H1 (cell line): ENCODE data around the gene COQ9. TPM values are rescaled to one million over a fixed set of nuclear protein-coding genes. Genes with fewer than 3 reads are reported as not detected.

Source experiments
- CTCF ChIA-PET: fragments of 300-600 bp; sonication (Branson Sonifier 250); formaldehyde crosslinking; loops from one replicate; lab custom pipeline; 2021; ENCODE audit not compliant: partially characterized antibody; lab: Charles Lee
- POLR2A ChIA-PET: fragments of 300-600 bp; sonication (Branson Sonifier 250); formaldehyde crosslinking; loops from one replicate; lab custom pipeline; 2021; ENCODE audit warnings: inconsistent platforms; ENCODE audit not compliant: partially characterized antibody; lab: Charles Lee
- DNase-seq, 2 experiments: peaks; one replicate each; pipeline versions ENCODE4 v3.0.0 to v3.0.0-alpha.2; 2010 to 2022; ENCODE audit warnings: low spot score in 2 of 2, low read depth in 1 of 2, mixed read lengths in 1 of 2
- FAIRE-seq: peaks from 2 replicates; lab custom pipeline; 2011; peaks lifted over from hg19 to GRCh38; lab: Jason Lieb, UNC
- H2AFZ ChIP-seq: 2 replicates; pipeline ENCODE4 v1.8.1; 2012; ENCODE audit warnings: low read length, inconsistent platforms
- H2AK5ac ChIP-seq: 2 replicates; pipeline ENCODE4 v1.6.1; 2013; ENCODE audit warnings: low read depth, low read length
- H2BK120ac ChIP-seq: replicated peaks from 2 replicates; pipeline ENCODE3; 2013; ENCODE audit warnings: low read depth, low read length, inconsistent platforms
- H2BK12ac ChIP-seq: 2 replicates; pipeline ENCODE4 v1.6.1; 2013; ENCODE audit warnings: low read depth, low read length
- H2BK15ac ChIP-seq: 2 replicates; pipeline ENCODE4 v1.6.1; 2013; ENCODE audit warnings: low read length
- H2BK20ac ChIP-seq: 2 replicates; pipeline ENCODE4 v1.6.1; 2013; ENCODE audit warnings: low read length
- H2BK5ac ChIP-seq: 2 replicates; pipeline ENCODE4 v1.6.1; 2013; ENCODE audit warnings: low read depth, low read length
- H3K14ac ChIP-seq: 2 replicates; pipeline ENCODE4 v1.6.1; 2013; ENCODE audit warnings: inconsistent platforms; ENCODE audit not compliant: insufficient read length
- H3K18ac ChIP-seq: 2 replicates; pipeline ENCODE4 v1.6.1; 2013; ENCODE audit warnings: low read length; ENCODE audit errors: extremely low read depth
- H3K23ac ChIP-seq: 2 replicates; pipeline ENCODE4 v1.6.1; 2013; ENCODE audit warnings: inconsistent platforms; ENCODE audit not compliant: insufficient read length
- H3K23me2 ChIP-seq: 2 replicates; pipeline ENCODE4 v1.6.1; 2013; ENCODE audit warnings: low read depth, low read length
- H3K27ac ChIP-seq: 2 replicates; pipeline ENCODE4 v1.6.1; 2011; ENCODE audit warnings: low read depth, low read length, inconsistent platforms
- H3K27me3 ChIP-seq, 4 experiments: replicated peaks in 1 of 4; 1 replicate in 1 of 4; 2 replicates in 3 of 4; pipeline versions ENCODE4 v1.6.1 to v1.8.1; 2011 to 2013; ENCODE audit warnings: low read length in 3 of 4, mild to moderate bottlenecking in 3 of 4, inconsistent platforms in 2 of 4, mixed read lengths in 2 of 4, moderate library complexity in 1 of 4; ENCODE audit not compliant: control insufficient read depth in 3 of 4, insufficient read depth in 3 of 4; ENCODE audit errors: extremely low read depth in 1 of 4
- H3K36me3 ChIP-seq, 4 experiments: 2 replicates each; pipeline versions ENCODE4 v1.6.1 to v1.8.1; 2011 to 2013; ENCODE audit warnings: mild to moderate bottlenecking in 4 of 4, low read length in 3 of 4, moderate library complexity in 2 of 4, control low read depth in 1 of 4, inconsistent platforms in 1 of 4; ENCODE audit not compliant: insufficient read depth in 4 of 4, control insufficient read depth in 2 of 4
- H3K4ac ChIP-seq: replicated peaks from 2 replicates; pipeline ENCODE3; 2013; ENCODE audit warnings: low read length, low read depth, mixed read lengths, inconsistent platforms; ENCODE audit not compliant: insufficient read length
- H3K4me1 ChIP-seq, 4 experiments: replicated peaks in 1 of 4; 1 replicate in 1 of 4; 2 replicates in 3 of 4; pipeline versions ENCODE4 v1.6.1 to v1.8.1; 2011 to 2013; ENCODE audit warnings: low read length in 3 of 4, inconsistent platforms in 2 of 4, mixed read lengths in 1 of 4; ENCODE audit not compliant: insufficient read depth in 4 of 4, control insufficient read depth in 3 of 4
- H3K4me2 ChIP-seq, 2 experiments: 2 replicates each; pipeline versions ENCODE4 v1.6.1 to v1.8.1; 2011 to 2013; ENCODE audit warnings: low read depth in 2 of 2, low read length in 2 of 2, control low read depth in 1 of 2, inconsistent platforms in 1 of 2, mild to moderate bottlenecking in 1 of 2; ENCODE audit not compliant: insufficient read depth in 1 of 2
- H3K4me3 ChIP-seq, 4 experiments: fragments of 200-600, 300-600 bp in 1 of 4; sonication (generic), shearing (Covaris generic), sonication (Bioruptor Twin) in 1 of 4; 2 replicates each; pipeline versions ENCODE4 v1.5.1 to v1.8.1; 2011 to 2016; ENCODE audit warnings: low read length in 4 of 4, low read depth in 3 of 4, control low read depth in 2 of 4, inconsistent platforms in 2 of 4, mild to moderate bottlenecking in 2 of 4, mixed read lengths in 1 of 4, moderate library complexity in 1 of 4; ENCODE audit not compliant: insufficient read depth in 2 of 4; ENCODE audit errors: extremely low read depth in 1 of 4
- H3K56ac ChIP-seq: replicated peaks from 2 replicates; pipeline ENCODE3; 2013; ENCODE audit warnings: low read depth, mild to moderate bottlenecking, mixed read lengths, low read length, inconsistent platforms; ENCODE audit not compliant: insufficient read length
- H3K79me1 ChIP-seq: 2 replicates; pipeline ENCODE4 v1.6.1; 2013; ENCODE audit warnings: low read depth, low read length, control low read depth
- H3K79me2 ChIP-seq, 2 experiments: 2 replicates each; pipeline versions ENCODE4 v1.6.1 to v1.8.1; 2012 to 2013; ENCODE audit warnings: low read length in 2 of 2, mild to moderate bottlenecking in 2 of 2, inconsistent platforms in 1 of 2; ENCODE audit not compliant: insufficient read depth in 2 of 2, control insufficient read depth in 1 of 2
- H3K9ac ChIP-seq, 4 experiments: replicated peaks in 1 of 4; 1 replicate in 1 of 4; 2 replicates in 3 of 4; pipeline versions ENCODE4 v1.6.1 to v1.8.1; 2011 to 2013; ENCODE audit warnings: low read depth in 3 of 4, low read length in 3 of 4, control low read depth in 2 of 4, mild to moderate bottlenecking in 2 of 4, moderate library complexity in 2 of 4, inconsistent platforms in 1 of 4; ENCODE audit errors: extremely low read depth in 1 of 4
- H3K9me3 ChIP-seq, 2 experiments: 2 replicates each; pipeline versions ENCODE4 v1.6.1 to v1.8.1; 2012 to 2013; ENCODE audit warnings: mild to moderate bottlenecking in 2 of 2, moderate library complexity in 2 of 2, control low read depth in 1 of 2, inconsistent platforms in 1 of 2, low read depth in 1 of 2, low read length in 1 of 2, mixed read lengths in 1 of 2; ENCODE audit not compliant: insufficient read depth in 2 of 2
- H4K20me1 ChIP-seq, 2 experiments: replicated peaks in 1 of 2; 2 replicates each; pipeline versions ENCODE3 to v1.8.1; 2011 to 2013; ENCODE audit warnings: inconsistent platforms in 2 of 2, low read length in 2 of 2, mild to moderate bottlenecking in 1 of 2; ENCODE audit not compliant: insufficient read depth in 2 of 2, control insufficient read depth in 1 of 2
- H4K5ac ChIP-seq: 2 replicates; pipeline ENCODE4 v1.6.1; 2013; ENCODE audit warnings: low read length, low read depth, mixed read lengths, inconsistent platforms; ENCODE audit not compliant: insufficient read length
- H4K8ac ChIP-seq: 2 replicates; pipeline ENCODE4 v1.8.0; 2013; ENCODE audit warnings: mild to moderate bottlenecking, moderate library complexity, low read length, inconsistent platforms; ENCODE audit not compliant: insufficient read depth; ENCODE audit errors: extremely low read depth
- H4K91ac ChIP-seq: replicated peaks from 2 replicates; pipeline ENCODE3; 2013; ENCODE audit warnings: low read length, mixed read lengths, inconsistent platforms; ENCODE audit not compliant: insufficient read length
- CBX5 ChIP-seq: fragments of 300-800, 300-1000 bp; sonication (generic); IDR thresholded peaks from 2 replicates; pipeline ENCODE4 v1.7.1; 2016; ENCODE audit warnings: antibody characterized with exemption, low read length, low read depth
- CEBPB ChIP-seq: IDR thresholded peaks from 2 replicates; pipeline ENCODE4 v1.6.1; 2012; ENCODE audit warnings: low read depth, low read length
- CHD2 ChIP-seq: IDR thresholded peaks from 2 replicates; pipeline ENCODE4 v1.6.1; 2012; ENCODE audit warnings: low read length, improper control_type of control experiment
- EZH2 ChIP-seq: fragments of 200-600 bp; sonication (generic); IDR thresholded peaks from 2 replicates; pipeline ENCODE4 v1.7.1; 2012; ENCODE audit warnings: low read depth, mild to moderate bottlenecking, moderate library complexity, low read length, inconsistent platforms; ENCODE audit not compliant: severe bottlenecking
- FOSL1 ChIP-seq: IDR thresholded peaks from 2 replicates; pipeline ENCODE4 v1.6.1; 2011; ENCODE audit warnings: mild to moderate bottlenecking, low read depth, low read length, moderate library complexity; ENCODE audit not compliant: insufficient read depth
- NANOG ChIP-seq: IDR thresholded peaks from 2 replicates; pipeline ENCODE4 v1.6.1; 2011; ENCODE audit warnings: low read length, low read depth, mild to moderate bottlenecking, inconsistent platforms; ENCODE audit not compliant: insufficient read depth, poor library complexity, severe bottlenecking
- PHF8 ChIP-seq: fragments of 200-600 bp; sonication (generic); conservative IDR thresholded peaks from 2 replicates; pipeline ENCODE4 v1.7.1; 2012; ENCODE audit warnings: low read depth, mild to moderate bottlenecking, inconsistent platforms, low read length, moderate library complexity
- SP1 ChIP-seq: IDR thresholded peaks from 2 replicates; pipeline ENCODE4 v1.6.1; 2011; ENCODE audit warnings: low read depth, low read length
- YY1 ChIP-seq: IDR thresholded peaks from 2 replicates; pipeline ENCODE4 v1.6.1; 2011; ENCODE audit warnings: low read depth, mild to moderate bottlenecking, low read length
- WGBS, 2 experiments: shearing (Covaris generic) in 1 of 2; methylation state at CpG; one replicate each; pipeline versions ENCODE4 v1.1.6 to v1.1.7; 2013 to 2015; ENCODE audit warnings: low lambda C conversion rate in 2 of 2, mixed read lengths in 2 of 2, inconsistent platforms in 1 of 2, low coverage in 1 of 2, missing lambda C conversion rate in 1 of 2; ENCODE audit not compliant: insufficient replicate concordance in 2 of 2, insufficient coverage in 1 of 2, insufficient read length in 1 of 2; ENCODE audit errors: extremely low coverage in 1 of 2, missing lambda C conversion rate in 1 of 2; 5-methylcytosine and 5-hydroxymethylcytosine counted together
- polyA plus RNA-seq, 7 experiments: library from polyadenylated mRNA; depleted of rRNA in 3 of 7; stranded (reverse) in 5 of 7; unstranded in 2 of 7; fragments of >200 nt in 5 of 7; fragments of 200-250 nt in 2 of 7; gene quantifications; 1 replicate in 5 of 7; 2 replicates in 1 of 7; 4 replicates in 1 of 7; pipeline versions ENCODE4 v1.2.1 to v1.2.3, GENCODE V29; 2011 to 2013; ENCODE audit warnings: missing spikeins in 2 of 7, mixed read lengths in 2 of 7
- total RNA-seq: library from RNA; stranded (reverse); fragmentation: NEBNext Ultra II Directional; extraction: Animal tissue kit (Norgen Biotek cat#: 25700); gene quantifications from 2 replicates; pipeline ENCODE4 v1.2.1, GENCODE V29; 2021
- TF ChIP-seq, protein P1 (sequence below): IDR thresholded peaks from 2 replicates; pipeline ENCODE4 v1.6.1; 2011; ENCODE audit warnings: low read depth, mild to moderate bottlenecking, low read length; ENCODE audit not compliant: insufficient read depth

The COQ9 gene
- total and polyA plus RNA-seq, 2 of the 8 experiments (the other 6 are each of a cell fraction or from before 2014, with no cell fraction given): 33.3 to 60.3 TPM

DNA sequence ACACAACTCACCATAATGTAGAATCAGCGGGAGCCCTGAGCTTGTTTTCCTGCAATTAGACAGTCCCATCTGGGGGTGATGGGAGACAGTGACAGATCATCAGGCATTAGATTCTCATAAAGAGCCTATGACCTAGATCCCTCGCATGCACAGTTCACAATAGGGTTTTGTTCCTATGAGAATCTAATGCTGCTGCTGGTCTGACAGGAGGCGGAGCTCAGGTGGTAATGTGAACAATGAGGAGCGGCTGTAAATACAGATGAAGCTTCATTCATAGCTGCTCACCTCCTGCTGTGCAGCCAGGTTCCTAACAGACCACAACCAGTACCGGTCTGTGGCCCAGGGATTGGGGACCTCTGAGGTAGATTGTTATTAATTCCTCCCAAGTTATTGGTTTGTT lies 42.0 kb downstream of the COQ9 start:
- WGBS, 2 experiments: 84% methylated on average over 5 of the region's 5 CpGs; no CpG with 5 or more reads in 1 of the 2 experiments
- no peak overlapping the region for H3K27ac ChIP-seq
- H3K4ac ChIP-seq: no peak overlapping the region
- peaks cover 0 to 12% (median 4%) of the 10 kb centered on the region in 4 experiments; a peak in 4 of 7 replicates for H3K27me3 ChIP-seq
- no peak overlapping the region for H4K91ac ChIP-seq
- no peak overlapping the region for H4K8ac ChIP-seq
- no peak overlapping the region for H3K4me3 ChIP-seq
- no peak overlapping the region for H2BK20ac ChIP-seq
- H3K9me3 ChIP-seq: peaks cover 3 to 6% of the 10 kb centered on the region in 2 experiments; a peak in 1 of 4 replicates
- no peak overlapping the region for H3K56ac ChIP-seq
- no peak overlapping the region for H2BK120ac ChIP-seq
- H3K4me2 ChIP-seq: no peak overlapping the region
- CTCF ChIA-PET: interaction anchor here (0.9 to 1.7 kb wide), 7 partner anchors 8 to 70 kb away, joined by 3 to 13 read pairs (median 4); no protein-coding TSS in a partner anchor
- no peak overlapping the region for H2AFZ ChIP-seq
- H4K5ac ChIP-seq: no peak overlapping the region
- H3K14ac ChIP-seq: no peak overlapping the region
- H3K79me2 ChIP-seq: no peaks in the 10 kb centered on the region
- H2BK5ac ChIP-seq: no peak overlapping the region
- peaks cover 0 to 14% (median 10%) of the 10 kb centered on the region in 4 experiments; a peak in 6 of 7 replicates for H3K4me1 ChIP-seq
- no peaks in the 10 kb centered on the region for H3K36me3 ChIP-seq
- H3K18ac ChIP-seq: no peak overlapping the region
- H3K9ac ChIP-seq: no peak overlapping the region
- no peaks in the 10 kb centered on the region for H4K20me1 ChIP-seq
- no peaks in the 10 kb centered on the region for H3K79me1 ChIP-seq
- no peak overlapping the region for H2BK15ac ChIP-seq
- DNase-seq (no peak), FAIRE-seq (no peak)
- H2BK12ac ChIP-seq: no peak overlapping the region
- H3K23me2 ChIP-seq: peaks cover 9% of the 10 kb centered on the region; the same call in 1 of the 2 replicates
- no peak overlapping the region for H2AK5ac ChIP-seq
- H3K23ac ChIP-seq: no peak overlapping the region
- POLR2A ChIA-PET: interaction anchor here (0.8 kb wide), 1 partner anchor 10 kb away, joined by 4 read pairs; no protein-coding TSS in a partner anchor
- no peak for TF ChIP-seq YY1
- TF ChIP-seq CHD2: no peak
- TF ChIP-seq CBX5: no peak
- TF ChIP-seq FOSL1: no peak
- no peak for TF ChIP-seq EZH2
- no peak for TF ChIP-seq SP1
- no peak for TF ChIP-seq PHF8
- TF ChIP-seq, protein P1, sequence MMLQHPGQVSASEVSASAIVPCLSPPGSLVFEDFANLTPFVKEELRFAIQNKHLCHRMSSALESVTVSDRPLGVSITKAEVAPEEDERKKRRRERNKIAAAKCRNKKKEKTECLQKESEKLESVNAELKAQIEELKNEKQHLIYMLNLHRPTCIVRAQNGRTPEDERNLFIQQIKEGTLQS: no peak
- no peak for TF ChIP-seq CEBPB
- no peak for TF ChIP-seq NANOG
